ENCODE results near the gene TFAP2E.

TFAP2E gene

GRCh38 chr1:35573198-35574124, at the start of gene TFAP2E:
Gene TFAP2E, plus strand, starts transcription at chr1:35573314. Its CDS starts 264 bp downstream, at chr1:35573578.
- DNase-seq (ENCODE audit: low read depth): no peak
- H3K4me3 ChIP-seq (ENCODE audit: low read depth, low read length): no peak within 1 kb of the TSS
- TF ChIP-seq CTCF (IDR thresholded peaks at IDR 0.05; ENCODE audit: control insufficient read depth, extremely low read depth, insufficient read depth): no peak

DNA sequence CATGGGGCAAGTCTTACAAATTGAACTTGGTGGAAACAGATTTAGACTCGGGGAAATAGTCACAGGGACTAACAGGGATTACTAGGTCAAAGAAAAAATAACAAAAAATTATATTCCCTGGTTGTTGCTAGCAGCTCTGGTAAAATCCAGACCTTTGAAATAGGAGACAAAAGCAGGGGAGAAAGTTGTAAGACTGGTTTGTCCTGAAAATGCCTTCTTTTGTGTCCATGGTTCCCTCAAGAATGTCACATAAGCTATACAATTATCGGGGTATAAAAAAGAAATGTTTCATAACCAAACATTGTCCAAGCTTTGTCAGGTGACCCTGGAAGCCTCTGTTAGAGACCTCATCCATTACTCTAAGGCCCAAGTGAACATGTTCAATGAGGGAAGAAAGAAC, 49.0 kb upstream of the TFAP2E start:
- DNase-seq (ENCODE audit: low read depth): no peak
- no peak for TF ChIP-seq CTCF (IDR thresholded peaks at IDR 0.05; ENCODE audit: control insufficient read depth, extremely low read depth, insufficient read depth)
- no peak overlapping the region for H3K4me3 ChIP-seq (ENCODE audit: low read depth, low read length)

DNA sequence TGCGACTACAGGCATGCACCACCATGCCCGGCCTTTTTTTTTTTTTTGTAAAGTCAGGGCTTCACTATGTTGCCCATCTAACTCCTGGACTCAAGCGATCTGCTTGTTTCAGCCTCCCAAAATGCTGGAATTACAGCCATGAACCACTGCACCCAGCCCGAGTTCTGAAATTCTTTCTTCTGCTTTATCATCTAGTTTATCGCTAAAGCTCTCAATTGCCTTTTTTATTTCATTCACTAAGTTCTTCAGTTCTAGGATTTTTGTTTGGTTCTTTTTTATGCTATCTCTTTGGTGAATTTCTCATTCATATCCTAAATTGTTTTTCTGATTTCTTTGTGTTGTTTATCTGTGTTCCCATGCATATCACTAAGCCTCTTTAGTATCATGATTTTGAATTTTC, 42.9 kb upstream of the TFAP2E start:
- no peak for DNase-seq (ENCODE audit: low read depth)
- no peak for TF ChIP-seq CTCF (IDR thresholded peaks at IDR 0.05; ENCODE audit: control insufficient read depth, extremely low read depth, insufficient read depth)
- no peak overlapping the region for H3K4me3 ChIP-seq (ENCODE audit: low read depth, low read length)

GRCh38 chr1:35530946-35531345, 42.2 kb upstream of the TFAP2E start:
- no peak for TF ChIP-seq CTCF (IDR thresholded peaks at IDR 0.05; ENCODE audit: control insufficient read depth, extremely low read depth, insufficient read depth)
- no peak overlapping the region for H3K4me3 ChIP-seq (ENCODE audit: low read depth, low read length)

GRCh38 chr1:35531368-35531767, 41.7 kb upstream of the TFAP2E start:
- no peak for DNase-seq (ENCODE audit: low read depth)
- H3K4me3 ChIP-seq (ENCODE audit: low read depth, low read length): no peak overlapping the region
- no peak for TF ChIP-seq CTCF (IDR thresholded peaks at IDR 0.05; ENCODE audit: control insufficient read depth, extremely low read depth, insufficient read depth)

More at GRCh38 chr1:35530946-35531345, 42.2 kb upstream of the TFAP2E start:
- no peak for DNase-seq (ENCODE audit: low read depth)

- no peak for TF ChIP-seq CTCF (IDR thresholded peaks at IDR 0.05; ENCODE audit: control insufficient read depth, extremely low read depth, insufficient read depth)
- no peak overlapping the region for H3K4me3 ChIP-seq (ENCODE audit: low read depth, low read length)
- DNase-seq (ENCODE audit: low read depth): no peak
These were observed 40.5 kb upstream of the TFAP2E start for GRCh38 chr1:35532497-35533223.
